Right forelimb (tissue), 1 donor: Measurements from ENCODE around the gene TRMT11.

Experiments
- DNase-seq: peaks from one replicate; pipeline ENCODE4 v3.0.0-alpha.2; 2018

Gene TRMT11

GRCh38 chr6:126077810-126078776 is 91.8 kb downstream of the TRMT11 start:
- no peak for DNase-seq

- no peak for DNase-seq
Observed at GRCh38 chr6:126083875-126084274, 97.5 kb downstream of the TRMT11 start.

GRCh38 chr6:126086560-126086959 is 100.2 kb downstream of the TRMT11 start:
- DNase-seq = no peak
